T-helper 22 cell (primary cell): Measurements from ENCODE around the gene GPR61.
A peak's percentile ranks its signal among the peaks of the same experiment; 100 is the strongest.

Experiments used
- DNase-seq: peaks from one replicate; pipeline ENCODE4 v3.0.0-alpha.2; 2020; ENCODE audit warnings: low read depth

The GPR61 gene

DNA sequence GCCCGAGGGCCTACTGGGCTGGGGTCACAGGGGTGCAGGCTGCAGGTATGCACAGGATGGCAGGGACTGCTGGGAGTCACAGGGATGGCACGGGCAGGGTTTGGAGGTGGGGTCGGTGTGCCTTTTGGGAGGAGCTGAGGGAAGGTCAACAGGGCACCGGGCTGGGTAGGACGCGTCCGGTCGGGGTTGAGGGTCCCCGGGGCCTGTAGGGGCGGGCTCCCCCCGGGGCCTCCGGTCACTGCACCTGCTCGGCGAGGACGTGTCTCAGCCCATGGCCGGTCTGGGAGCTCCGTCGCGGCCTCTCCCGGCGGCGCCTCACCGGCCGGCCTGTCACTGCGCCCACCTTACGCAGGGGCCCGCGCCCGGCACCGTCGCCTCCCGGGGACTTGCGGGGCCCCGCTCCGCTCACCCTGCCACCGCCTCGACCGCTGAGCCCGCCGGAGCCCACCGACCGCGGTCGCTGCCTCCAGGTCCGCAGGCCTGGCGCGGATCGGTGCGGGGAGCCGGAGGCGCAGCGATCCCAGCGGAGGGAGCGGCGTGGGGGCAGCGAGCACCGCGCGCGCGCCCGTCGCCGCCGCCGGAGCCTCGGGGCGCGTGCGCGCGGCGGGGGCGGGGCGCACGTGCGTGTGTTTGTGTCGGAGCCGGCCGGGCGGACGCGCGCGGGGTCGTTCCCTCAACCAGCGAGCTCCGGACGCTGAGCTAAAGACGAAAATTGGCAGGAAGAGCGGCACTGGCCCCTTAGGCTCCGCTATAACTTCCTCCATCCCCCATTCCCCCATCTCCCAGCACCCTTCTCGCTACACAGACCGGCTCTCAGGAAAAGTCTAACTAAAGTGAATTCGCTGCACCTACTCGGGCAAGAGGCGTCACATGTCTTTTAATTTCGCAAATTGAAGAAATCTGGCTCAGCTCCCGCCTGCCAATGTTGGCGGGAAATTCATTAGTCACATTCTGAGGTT, 30.2 kb upstream of the GPR61 start, which contains the start of gene AMIGO1:
Gene AMIGO1, minus strand, starts transcription at position 552 of the 959 bp plus-strand sequence. CDS start 815 bp downstream, outside the sequence.
- DNase-seq: peak; percentile 37

- no peak for DNase-seq
Measured at GRCh38 chr1:109513110-109513710, 26.5 kb upstream of the GPR61 start.

- DNase-seq: no peak
Measured at GRCh38 chr1:109514846-109515245, 24.8 kb upstream of the GPR61 start.

DNA sequence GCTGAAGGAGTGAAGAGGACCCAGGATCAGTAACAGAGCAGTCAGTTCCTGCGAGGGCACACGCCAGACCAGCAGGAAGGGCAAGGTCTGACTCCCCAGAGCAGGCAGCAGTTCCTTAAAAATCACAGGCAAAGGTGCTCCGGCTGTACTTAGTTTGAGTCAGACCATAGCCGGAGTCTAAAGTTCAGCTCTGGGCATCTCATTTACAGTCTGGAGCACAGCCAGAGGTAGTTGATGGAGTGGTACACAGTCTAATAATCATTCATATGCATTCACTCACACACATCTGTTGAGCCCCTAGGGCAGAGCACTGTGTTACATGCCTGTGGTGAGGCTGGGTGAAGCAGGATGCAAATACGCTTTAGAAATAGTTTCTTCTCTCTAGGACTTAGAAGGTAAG, 22.8 kb upstream of the GPR61 start:
- no peak for DNase-seq

- DNase-seq: no peak
Measured at GRCh38 chr1:109517337-109517736, 22.3 kb upstream of the GPR61 start.

- no peak for DNase-seq
Measured at GRCh38 chr1:109521002-109521951, 18.4 kb upstream of the GPR61 start.

- DNase-seq: no peak
Measured at GRCh38 chr1:109522026-109522425, 17.6 kb upstream of the GPR61 start.

DNA sequence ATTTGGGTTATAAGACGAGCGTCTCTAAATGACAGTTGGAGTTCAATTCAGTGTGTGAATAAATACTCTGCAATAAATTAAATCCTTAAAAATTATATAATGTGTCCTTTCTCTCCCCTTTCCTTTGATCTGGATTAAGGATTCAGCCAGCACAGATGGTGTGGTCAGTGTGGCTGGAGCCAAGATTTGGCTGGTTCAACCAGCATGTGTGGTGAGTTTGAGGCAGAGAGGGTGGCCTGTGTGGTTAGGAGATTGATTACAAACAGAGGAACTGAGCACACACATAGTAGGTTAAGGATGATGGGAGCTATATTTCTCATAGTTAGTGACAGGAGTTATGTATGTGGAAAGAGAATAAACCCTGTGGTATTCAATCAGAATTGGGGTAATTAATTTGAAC, 16.0 kb upstream of the GPR61 start:
- no peak for DNase-seq

DNA sequence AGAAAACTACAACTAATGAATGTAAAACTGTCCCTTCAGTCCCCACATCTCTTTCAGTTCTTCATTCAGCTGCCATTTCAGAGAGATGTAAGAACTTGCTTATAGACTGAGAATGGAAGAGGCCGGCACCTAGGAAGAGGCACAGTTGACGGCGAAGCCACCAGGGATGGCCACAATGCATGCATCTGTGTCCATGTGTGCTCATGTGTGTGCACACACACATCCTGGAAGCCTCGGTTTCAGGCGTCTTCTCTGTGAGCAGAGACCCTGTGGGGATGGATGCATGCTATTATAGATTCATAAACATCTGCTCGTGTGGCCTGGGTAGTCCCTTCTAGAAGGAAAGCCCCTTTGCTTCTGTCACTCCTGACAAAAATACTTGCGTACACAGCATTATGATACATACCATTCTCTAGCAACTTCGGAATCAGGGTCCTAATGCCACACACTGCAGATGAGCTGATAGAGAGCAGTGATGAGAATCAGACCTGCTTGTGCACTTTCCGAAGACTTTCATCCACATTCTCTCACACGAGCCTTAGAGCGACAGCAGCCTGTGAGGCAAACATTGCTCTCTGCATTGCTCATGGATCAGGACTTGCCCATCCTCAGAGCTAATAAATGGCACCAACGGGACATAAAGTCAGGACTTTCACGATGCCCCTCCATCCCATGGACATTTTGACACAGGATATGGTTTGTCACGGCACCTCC, 12.4 kb upstream of the GPR61 start:
- no peak for DNase-seq

- no peak for DNase-seq
Measured at GRCh38 chr1:109527846-109528695, 11.6 kb upstream of the GPR61 start.

DNA sequence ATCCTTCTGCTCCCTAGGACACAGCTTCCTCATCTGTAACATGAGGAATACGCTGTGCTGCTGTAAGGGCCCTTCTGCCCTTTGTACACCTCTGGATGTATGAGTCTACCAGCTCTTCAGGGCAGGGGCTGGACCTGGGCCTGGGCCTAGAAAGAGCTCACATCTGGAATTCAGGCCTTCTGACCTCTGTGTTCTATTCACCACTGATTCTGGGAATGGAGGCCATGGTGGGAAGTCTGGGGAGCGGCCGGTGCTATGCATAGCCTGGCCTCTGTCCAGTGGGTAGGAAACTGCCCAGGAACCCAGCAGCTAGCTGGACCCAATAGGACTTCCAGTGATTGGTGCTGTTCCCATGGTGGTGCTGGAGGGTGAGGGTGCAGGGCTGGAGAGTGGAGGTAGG, 11.0 kb upstream of the GPR61 start:
- no peak for DNase-seq

DNA sequence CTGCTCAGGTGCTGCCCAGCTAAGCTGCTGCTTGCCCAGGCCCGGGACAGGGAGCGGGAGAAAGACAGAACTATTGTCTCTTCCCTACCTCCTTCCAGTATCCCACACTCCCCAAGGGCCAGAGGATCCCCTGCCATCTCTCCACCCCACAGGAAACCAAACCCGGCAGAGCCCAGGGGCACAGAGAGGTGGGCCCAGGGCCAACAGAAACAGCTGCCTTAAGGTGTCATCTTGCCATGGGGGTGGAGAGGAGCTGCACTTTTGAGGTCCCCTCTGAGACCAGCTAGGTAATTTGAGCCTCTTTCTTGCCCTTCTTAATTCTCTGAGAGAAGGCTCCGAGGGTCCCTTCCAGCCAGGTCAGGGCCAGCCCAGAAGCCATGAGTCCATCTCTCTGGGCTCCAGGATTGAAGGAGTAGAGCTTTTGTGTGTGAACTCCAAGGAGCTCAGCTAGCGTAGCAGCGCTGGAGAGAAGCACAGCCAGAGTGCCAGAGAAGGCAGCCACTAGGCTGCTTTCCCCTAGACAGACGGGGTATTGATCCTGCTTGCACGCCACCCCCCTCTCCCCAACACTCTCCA, 9.7 kb upstream of the GPR61 start:
- no peak for DNase-seq

DNA sequence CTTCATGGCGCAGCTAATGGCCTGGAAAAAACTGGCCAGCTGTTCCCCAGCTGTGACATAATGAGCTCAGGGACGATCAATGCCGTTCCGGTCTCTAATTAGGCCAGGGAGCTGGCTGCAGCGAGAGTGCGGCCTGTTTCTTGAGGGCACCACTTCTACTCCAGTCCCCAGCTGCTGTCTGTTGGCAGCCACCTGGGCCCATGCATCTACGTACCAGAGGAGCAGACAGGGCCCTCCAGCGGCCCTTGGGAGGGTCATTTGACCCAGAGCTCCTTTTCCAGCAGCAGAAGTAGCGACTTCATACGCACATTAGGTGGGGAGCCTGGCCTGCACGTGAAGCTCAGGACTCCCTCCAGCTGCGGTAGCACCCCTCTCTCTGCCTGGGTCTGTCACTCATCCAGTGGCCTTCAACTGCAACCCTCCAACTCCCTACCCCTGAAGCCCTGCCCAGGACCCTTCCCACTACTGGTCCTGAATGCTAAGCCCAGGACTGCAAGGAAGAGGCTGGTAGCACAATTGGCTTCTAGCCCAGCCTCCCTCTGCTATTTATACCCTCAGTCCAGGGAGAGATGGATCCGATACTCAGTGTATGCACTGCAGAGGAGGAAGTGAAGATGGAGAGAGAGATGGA, 9.1 kb upstream of the GPR61 start:
- no peak for DNase-seq

DNA sequence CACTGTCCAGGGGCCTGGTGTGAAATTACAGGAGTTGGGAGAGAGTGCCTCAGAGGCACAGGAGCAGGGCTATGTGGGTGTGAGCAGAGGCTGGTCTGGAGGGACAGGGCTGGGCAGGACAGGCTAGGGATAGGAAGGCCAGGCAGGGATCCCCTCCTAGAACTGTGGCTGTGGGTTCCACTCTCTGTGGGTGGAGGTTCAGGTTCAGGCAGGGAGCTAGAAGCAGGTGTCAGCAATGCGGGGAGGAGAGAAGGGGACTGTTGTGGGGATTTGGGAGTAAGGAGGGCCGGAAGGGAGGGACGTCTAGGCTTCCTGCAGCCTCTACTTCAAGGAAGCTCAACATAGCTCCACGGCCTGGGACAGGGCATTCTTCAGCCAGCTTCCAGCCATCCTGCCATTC, 8.3 kb upstream of the GPR61 start:
- no peak for DNase-seq

- DNase-seq: no peak
Measured at GRCh38 chr1:109531826-109532364, 7.8 kb upstream of the GPR61 start.

- peak; percentile 68 for DNase-seq
Measured at GRCh38 chr1:109532365-109533136, 7.1 kb upstream of the GPR61 start.

DNA sequence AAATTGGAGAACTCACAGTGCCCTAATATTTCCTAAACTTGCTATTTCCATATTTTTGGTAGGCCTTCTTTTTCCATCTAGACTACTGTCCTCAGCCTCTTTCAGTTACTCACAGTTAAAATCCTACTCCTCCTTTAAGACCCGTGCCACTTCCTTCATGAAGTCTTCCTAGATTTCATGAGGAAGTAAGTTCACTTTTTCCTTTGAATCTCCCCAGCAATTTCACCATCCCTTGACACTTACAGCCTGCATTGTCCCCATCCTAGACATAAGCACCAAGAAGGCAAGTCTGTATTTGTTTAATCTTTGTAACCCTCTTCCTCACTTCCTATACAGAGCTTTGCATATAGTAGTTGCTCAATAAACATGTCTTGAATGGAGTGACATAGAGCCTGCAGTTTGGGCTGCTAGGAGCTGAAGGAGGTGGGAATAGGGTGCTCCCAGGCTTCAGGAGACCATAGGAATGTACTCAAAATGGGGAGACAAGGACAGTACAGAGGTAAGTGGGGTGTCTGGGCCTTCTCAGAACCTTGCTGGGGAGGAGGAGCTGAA, 5.3 kb upstream of the GPR61 start:
- no peak for DNase-seq

DNA sequence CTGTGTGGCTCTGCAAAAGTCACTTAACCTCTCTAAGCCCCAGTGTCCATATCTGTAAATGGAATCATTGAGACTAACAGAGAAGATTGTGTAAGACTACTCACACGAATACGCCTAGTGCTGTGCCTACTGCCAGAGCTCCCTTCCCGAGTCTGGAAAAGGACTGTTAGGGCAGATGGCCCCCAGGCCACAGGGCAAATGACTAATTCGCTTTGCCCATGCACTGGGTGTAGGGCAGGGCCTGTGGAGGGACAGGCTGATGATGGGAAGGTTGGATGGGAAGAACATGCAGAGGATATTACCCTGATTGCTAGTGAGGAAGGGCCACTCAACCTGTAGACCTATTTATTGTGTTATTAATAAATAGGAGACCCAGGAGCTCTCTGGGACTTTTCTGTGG, 4.2 kb upstream of the GPR61 start:
- DNase-seq: no peak
